HEK293 (cell line): ENCODE measurements around the gene PRSS50.

ENCODE experiments used
- CTCF ChIA-PET: fragments of 350-600 bp; formaldehyde crosslinking; extraction: SDS; loops from one replicate; lab custom pipeline; 2021; ENCODE audit warnings: antibody characterized with exemption; lab: Yijun Ruan, JAX
- POLR2A ChIA-PET: fragments of 300-600 bp; formaldehyde crosslinking; extraction: SDS; loops from one replicate; lab custom pipeline; 2020; ENCODE audit warnings: antibody characterized with exemption, inconsistent platforms; lab: Yijun Ruan, JAX
- H3K27ac ChIP-seq: fragments of 200-500 bp; sonication (Bioruptor generic); 2 replicates; pipeline ENCODE4 v1.5.1; 2014; ENCODE audit warnings: low read depth, low read length, control low read depth, inconsistent platforms; ENCODE audit errors: extremely low read depth
- H3K36me3 ChIP-seq, 2 experiments: fragments of 200-500 bp in 1 of 2; sonication (Bioruptor generic) in 1 of 2; 1 replicate in 1 of 2; 2 replicates in 1 of 2; pipeline ENCODE4 v1.5.1; 2014 to 2017; ENCODE audit warnings: inconsistent platforms in 2 of 2, low read length in 2 of 2; ENCODE audit not compliant: control insufficient read depth in 2 of 2, insufficient read depth in 1 of 2
- H3K4me1 ChIP-seq: fragments of 200-500 bp; sonication (Bioruptor generic); 2 replicates; pipeline ENCODE4 v1.5.1; 2014; ENCODE audit warnings: mild to moderate bottlenecking, low read length, inconsistent platforms; ENCODE audit not compliant: control insufficient read depth, insufficient read depth
- H3K4me3 ChIP-seq: 2 replicates; pipeline ENCODE4 v1.5.1; 2011; ENCODE audit warnings: low read depth, mild to moderate bottlenecking, control low read depth, low read length, moderate library complexity
- H3K9me3 ChIP-seq: fragments of 200-500 bp; sonication (Bioruptor generic); 2 replicates; pipeline ENCODE4 v1.5.1; 2014; ENCODE audit warnings: low read depth, low read length, inconsistent platforms; ENCODE audit not compliant: control insufficient read depth, insufficient read depth
- KLF17 ChIP-seq: fragments of 450-650 bp; formaldehyde crosslinking; IDR thresholded peaks from 2 replicates; pipeline ENCODE4 v1.5.1; 2016; ENCODE audit warnings: missing biosample characterization, missing genetic modification characterization
- MYNN ChIP-seq: fragments of 450-650 bp; formaldehyde crosslinking; IDR thresholded peaks from 2 replicates; pipeline ENCODE4 v1.5.1; 2016; ENCODE audit warnings: missing biosample characterization, missing genetic modification characterization, borderline replicate concordance
- REPIN1 ChIP-seq: fragments of 450-650 bp; formaldehyde crosslinking; IDR thresholded peaks from 2 replicates; pipeline ENCODE4 v1.5.1; 2017; ENCODE audit warnings: missing biosample characterization, missing genetic modification characterization, low read depth
- REST ChIP-seq: fragments of 450-650 bp; formaldehyde crosslinking; IDR thresholded peaks from 2 replicates; pipeline ENCODE4 v1.5.1; 2016; ENCODE audit warnings: missing biosample characterization, missing genetic modification characterization
- ZFHX2 ChIP-seq: fragments of 450-650 bp; formaldehyde crosslinking; conservative IDR thresholded peaks from 2 replicates; pipeline ENCODE4 v1.5.1; 2016; ENCODE audit warnings: missing biosample characterization, missing genetic modification characterization
- ZNF10 ChIP-seq: fragments of 450-650 bp; formaldehyde crosslinking; IDR thresholded peaks from 2 replicates; pipeline ENCODE4 v1.5.1; 2017; ENCODE audit warnings: missing biosample characterization, missing genetic modification characterization
- ZNF114 ChIP-seq: fragments of 450-650 bp; formaldehyde crosslinking; IDR thresholded peaks from 2 replicates; pipeline ENCODE4 v1.5.0; 2017; ENCODE audit warnings: missing biosample characterization, missing genetic modification characterization
- ZNF140 ChIP-seq: fragments of 450-650 bp; formaldehyde crosslinking; IDR thresholded peaks from 2 replicates; pipeline ENCODE4 v1.5.1; 2016; ENCODE audit warnings: missing biosample characterization, missing genetic modification characterization
- ZNF155 ChIP-seq: fragments of 450-650 bp; formaldehyde crosslinking; IDR thresholded peaks from 2 replicates; pipeline ENCODE4 v1.5.1; 2016; ENCODE audit warnings: missing biosample characterization, missing genetic modification characterization
- ZNF174 ChIP-seq: fragments of 450-650 bp; formaldehyde crosslinking; IDR thresholded peaks from 2 replicates; pipeline ENCODE4 v1.5.0; 2017; ENCODE audit warnings: missing biosample characterization, mild to moderate bottlenecking, missing genetic modification characterization
- ZNF341 ChIP-seq: fragments of 450-650 bp; formaldehyde crosslinking; IDR thresholded peaks from 2 replicates; pipeline ENCODE4; 2016; ENCODE audit warnings: low read depth, missing biosample characterization, missing genetic modification characterization
- ZNF426 ChIP-seq: fragments of 450-650 bp; formaldehyde crosslinking; IDR thresholded peaks from 2 replicates; pipeline ENCODE4 v1.5.1; 2017; ENCODE audit warnings: missing biosample characterization, missing genetic modification characterization, mild to moderate bottlenecking, inconsistent platforms, moderate library complexity
- ZNF521 ChIP-seq: fragments of 450-650 bp; formaldehyde crosslinking; IDR thresholded peaks from 2 replicates; pipeline ENCODE4 v1.5.1; 2017; ENCODE audit warnings: missing biosample characterization, mild to moderate bottlenecking, missing genetic modification characterization
- ZNF549 ChIP-seq: fragments of 450-650 bp; IDR thresholded peaks from 2 replicates; pipeline ENCODE4 v1.5.1; 2018; ENCODE audit warnings: missing biosample characterization, missing genetic modification characterization, mild to moderate bottlenecking, inconsistent platforms, moderate library complexity
- ZNF670 ChIP-seq: fragments of 450-650 bp; formaldehyde crosslinking; IDR thresholded peaks from 2 replicates; pipeline ENCODE4 v1.5.1; 2016; ENCODE audit warnings: missing biosample characterization, missing genetic modification characterization, low read depth
- ZNF707 ChIP-seq: fragments of 450-650 bp; formaldehyde crosslinking; IDR thresholded peaks from 2 replicates; pipeline ENCODE4 v1.5.1; 2016; ENCODE audit warnings: missing biosample characterization, missing genetic modification characterization
- ZNF785 ChIP-seq: fragments of 450-650 bp; formaldehyde crosslinking; IDR thresholded peaks from 2 replicates; pipeline ENCODE4 v1.5.1; 2016; ENCODE audit warnings: missing biosample characterization, missing genetic modification characterization
- ZSCAN18 ChIP-seq: fragments of 450-650 bp; formaldehyde crosslinking; IDR thresholded peaks from 2 replicates; pipeline ENCODE4 v1.5.1; 2016; ENCODE audit warnings: missing biosample characterization, missing genetic modification characterization
- TF ChIP-seq, protein P1 (sequence below): fragments of 450-650 bp; formaldehyde crosslinking; IDR thresholded peaks from 2 replicates; pipeline ENCODE4 v1.5.1; 2016; ENCODE audit warnings: missing biosample characterization, missing genetic modification characterization
- TF ChIP-seq, protein P2 (sequence below): fragments of 450-650 bp; IDR thresholded peaks from 2 replicates; pipeline ENCODE4 v1.5.1; 2018; ENCODE audit warnings: missing biosample characterization, missing genetic modification characterization

Gene PRSS50

GRCh38 chr3:46670000-46670890 is 47.4 kb downstream of the PRSS50 start:
- POLR2A ChIA-PET, result no interaction called here
- Histone ChIP-seq H3K4me1 (no peaks in the 10 kb centered on the region), H3K4me3 (no peak overlapping the region), H3K9me3 (no peaks in the 10 kb centered on the region), H3K36me3 (no peaks in the 10 kb centered on the region), H3K27ac (no peak overlapping the region)
- TF ChIP-seq ZFHX2 (tag by site-specific recombination), result no peak
- no peak for TF ChIP-seq MYNN (tag by site-specific recombination)
- no peak for TF ChIP-seq ZNF10 (tag by site-specific recombination)
- no peak for TF ChIP-seq ZNF785 (tag by site-specific recombination)
- no peak for TF ChIP-seq ZNF707 (tag by site-specific recombination)
- no peak for TF ChIP-seq ZNF426 (tag by site-specific recombination)
- TF ChIP-seq ZNF341, result no peak
- no peak for TF ChIP-seq ZNF521
- TF ChIP-seq ZNF140 (tag by site-specific recombination), result no peak
- TF ChIP-seq, protein P1, sequence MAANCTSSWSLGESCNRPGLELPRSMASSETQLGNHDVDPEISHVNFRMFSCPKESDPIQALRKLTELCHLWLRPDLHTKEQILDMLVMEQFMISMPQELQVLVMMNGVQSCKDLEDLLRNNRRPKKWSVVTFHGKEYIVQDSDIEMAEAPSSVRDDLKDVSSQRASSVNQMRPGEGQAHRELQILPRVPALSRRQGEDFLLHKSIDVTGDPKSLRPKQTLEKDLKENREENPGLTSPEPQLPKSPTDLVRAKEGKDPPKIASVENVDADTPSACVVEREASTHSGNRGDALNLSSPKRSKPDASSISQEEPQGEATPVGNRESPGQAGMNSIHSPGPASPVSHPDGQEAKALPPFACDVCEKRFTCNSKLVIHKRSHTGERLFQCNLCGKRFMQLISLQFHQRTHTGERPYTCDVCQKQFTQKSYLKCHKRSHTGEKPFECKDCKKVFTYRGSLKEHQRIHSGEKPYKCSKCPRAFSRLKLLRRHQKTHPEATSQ, result no peak
- no peak for TF ChIP-seq ZNF174 (tag by site-specific recombination)
- TF ChIP-seq REPIN1 (tag by site-specific recombination), result no peak
- TF ChIP-seq ZNF549 (tag by site-specific recombination), result no peak
- TF ChIP-seq KLF17, result no peak
- no peak for TF ChIP-seq ZNF155 (tag by site-specific recombination)
- no peak for TF ChIP-seq ZNF670 (tag by site-specific recombination)
- TF ChIP-seq ZSCAN18 (tag by site-specific recombination), result no peak
- no peak for TF ChIP-seq ZNF114 (tag by site-specific recombination)
- TF ChIP-seq REST (tag by site-specific recombination), result no peak
- TF ChIP-seq, protein P2, sequence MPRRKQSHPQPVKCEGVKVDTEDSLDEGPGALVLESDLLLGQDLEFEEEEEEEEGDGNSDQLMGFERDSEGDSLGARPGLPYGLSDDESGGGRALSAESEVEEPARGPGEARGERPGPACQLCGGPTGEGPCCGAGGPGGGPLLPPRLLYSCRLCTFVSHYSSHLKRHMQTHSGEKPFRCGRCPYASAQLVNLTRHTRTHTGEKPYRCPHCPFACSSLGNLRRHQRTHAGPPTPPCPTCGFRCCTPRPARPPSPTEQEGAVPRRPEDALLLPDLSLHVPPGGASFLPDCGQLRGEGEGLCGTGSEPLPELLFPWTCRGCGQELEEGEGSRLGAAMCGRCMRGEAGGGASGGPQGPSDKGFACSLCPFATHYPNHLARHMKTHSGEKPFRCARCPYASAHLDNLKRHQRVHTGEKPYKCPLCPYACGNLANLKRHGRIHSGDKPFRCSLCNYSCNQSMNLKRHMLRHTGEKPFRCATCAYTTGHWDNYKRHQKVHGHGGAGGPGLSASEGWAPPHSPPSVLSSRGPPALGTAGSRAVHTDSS, result no peak
- CTCF ChIA-PET, result no interaction called here
